SIG-M5 treated with dmso at 0.1 percent for 504 hours (cell line): ENCODE results near the gene GFY.
"Not testable (repeated sequence)": the region's sequence is repeated elsewhere in the genome, so short reads cannot be mapped to it uniquely, and the experiment has no call there.

Experiments
- DNase-seq: peaks from one replicate; lab custom pipeline; 2025; ENCODE audit not compliant: unreplicated experiment; lab: John Stamatoyannopoulos, UW

Gene GFY

GRCh38 chr19:49443366-49444099 is 18.3 kb downstream of the GFY start:
- peak; percentile 93 for DNase-seq

- not testable (repeated sequence) for DNase-seq
Observed at GRCh38 chr19:49444100-49444700, 19.0 kb downstream of the GFY start.

DNA sequence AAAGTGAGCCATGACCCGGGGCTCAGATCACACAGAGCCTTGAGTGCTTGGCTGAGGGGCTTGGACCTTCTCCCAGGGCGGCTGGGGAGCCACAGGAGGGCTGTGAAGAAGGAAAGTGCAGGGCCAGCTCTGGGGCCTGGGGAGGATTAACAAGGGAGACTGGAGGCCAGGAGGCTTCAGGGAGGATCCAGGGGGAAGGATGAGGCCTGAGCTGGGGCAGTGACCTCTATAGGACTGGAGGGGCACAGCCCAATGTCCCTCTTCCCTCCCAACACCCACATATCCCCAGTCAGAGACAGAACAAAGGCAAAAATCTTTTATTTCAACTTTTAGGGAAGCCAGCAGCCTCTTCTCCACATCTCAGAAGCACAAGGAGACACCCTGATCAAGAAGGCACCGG is 20.8 kb downstream of the GFY start:
- no peak for DNase-seq

GRCh38 chr19:49447485-49448431 is 22.6 kb downstream of the GFY start:
- no peak for DNase-seq

DNA sequence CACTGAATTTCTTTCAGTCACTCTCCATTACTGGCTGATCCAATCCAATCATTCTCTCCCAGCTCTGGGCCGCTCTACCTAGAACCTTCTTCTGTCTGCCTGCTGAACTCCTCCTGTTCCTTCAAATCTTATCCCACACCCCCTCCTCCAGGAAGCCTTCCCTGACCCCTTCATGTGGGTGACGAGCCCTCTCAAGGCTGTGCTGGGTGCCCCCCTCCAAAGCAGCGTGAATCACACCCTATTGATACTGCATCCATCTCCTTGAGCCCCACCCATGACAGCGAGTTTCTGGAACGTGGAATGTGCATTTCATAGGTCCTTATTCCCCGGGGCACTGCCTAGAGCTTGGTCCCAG is 23.2 kb downstream of the GFY start:
- no peak for DNase-seq

GRCh38 chr19:49450405-49450804 is 25.2 kb downstream of the GFY start:
- DNase-seq: no peak

DNA sequence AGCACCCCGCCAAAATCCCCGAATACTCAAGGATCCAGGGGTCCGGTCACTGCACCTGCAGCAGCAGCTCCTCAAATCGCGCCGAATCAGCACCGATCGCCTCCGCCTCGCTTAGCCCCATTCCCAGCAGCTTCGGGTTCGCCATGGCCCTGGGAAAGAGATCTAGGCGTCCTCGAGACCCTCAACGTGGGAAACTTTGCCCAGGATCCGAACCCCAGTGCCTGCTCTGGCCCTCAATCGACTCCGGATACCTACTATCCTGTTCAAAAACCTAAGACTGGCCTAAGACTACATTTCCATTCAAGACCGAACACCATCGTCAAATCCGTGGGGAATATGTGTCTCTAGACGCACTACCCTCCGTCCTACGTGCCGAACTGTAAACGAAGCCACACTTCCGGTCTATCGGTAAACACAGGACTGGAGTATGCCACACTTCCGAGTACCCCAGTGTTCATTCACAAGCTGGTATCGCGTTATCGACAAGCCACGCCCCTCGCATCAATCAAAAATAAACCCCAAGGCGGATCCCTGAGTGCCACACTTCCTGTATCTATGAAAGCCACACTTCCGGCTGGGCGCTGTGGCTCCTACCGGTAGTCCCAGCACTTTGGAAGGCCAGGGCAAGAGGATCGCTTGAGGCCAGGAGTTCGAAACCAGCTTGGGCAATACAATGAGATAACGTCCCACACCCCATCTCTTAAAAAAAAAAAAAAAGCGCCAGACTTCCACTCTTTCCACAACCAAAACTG is 26.4 kb downstream of the GFY start, which contains the start of gene PIH1D1:
Gene PIH1D1, minus strand, starts transcription at position 385 of the 752 bp plus-strand sequence. Its CDS starts 240 bp downstream, at position 145.
- DNase-seq: peak; percentile 100

- DNase-seq: peak; percentile 95
Observed at GRCh38 chr19:49453013-49453756, 28.0 kb downstream of the GFY start, which contains the start of gene ALDH16A1. Gene ALDH16A1 (plus strand): TSS chr19:49453225. CDS start chr19:49453332, 107 bp downstream.

GRCh38 chr19:49453757-49454240 is 28.6 kb downstream of the GFY start:
- no peak for DNase-seq

DNA sequence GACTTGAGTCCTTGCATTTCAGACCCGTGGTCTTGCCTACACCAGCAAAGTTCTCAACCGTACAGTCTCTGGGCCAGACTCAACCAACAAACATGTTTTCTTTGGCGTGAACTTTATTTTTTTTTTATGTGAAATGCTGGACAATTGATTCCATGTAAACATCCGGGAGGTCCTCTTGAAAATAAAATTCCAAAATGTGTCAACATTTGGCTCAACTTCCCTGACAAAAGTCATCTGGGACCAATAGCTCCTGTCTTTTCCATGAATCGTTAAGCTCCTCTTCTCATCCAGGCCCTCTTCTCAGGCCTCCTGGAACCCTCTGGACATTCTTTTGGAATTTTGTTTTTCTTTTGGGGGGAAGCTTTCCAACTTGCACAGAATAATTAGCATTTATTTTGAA is 30.6 kb downstream of the GFY start:
- DNase-seq: no peak

- DNase-seq: no peak
Observed at GRCh38 chr19:49456326-49456725, 31.1 kb downstream of the GFY start.

- DNase-seq: no peak
Observed at GRCh38 chr19:49458567-49458903, 33.3 kb downstream of the GFY start.

DNA sequence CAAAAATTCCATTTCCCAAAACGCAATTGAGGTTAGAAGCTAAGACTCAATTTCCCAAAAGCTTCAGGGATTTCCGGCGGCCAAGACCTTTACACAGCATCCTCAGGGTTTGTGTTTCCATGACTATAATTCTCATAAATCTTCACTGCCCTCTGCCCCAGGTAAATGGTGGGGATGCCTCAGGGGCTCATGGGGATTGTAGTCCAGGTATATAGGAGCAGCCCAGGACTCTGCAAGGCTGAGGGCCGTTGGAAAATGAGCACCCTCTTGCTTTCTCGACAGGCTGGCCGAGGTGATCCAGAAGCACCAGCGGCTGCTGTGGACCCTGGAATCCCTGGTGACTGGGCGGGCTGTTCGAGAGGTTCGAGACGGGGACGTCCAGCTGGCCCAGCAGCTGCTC is 34.2 kb downstream of the GFY start:
- no peak for DNase-seq

- not testable (repeated sequence) for DNase-seq
Observed at GRCh38 chr19:49461130-49461529, 35.9 kb downstream of the GFY start.

GRCh38 chr19:49461656-49462055 is 36.5 kb downstream of the GFY start:
- no peak for DNase-seq

GRCh38 chr19:49462492-49462891 is 37.3 kb downstream of the GFY start:
- no peak for DNase-seq

- no peak for DNase-seq
Observed at GRCh38 chr19:49463960-49464740, 39.0 kb downstream of the GFY start.

GRCh38 chr19:49465371-49465770 is 40.2 kb downstream of the GFY start:
- no peak for DNase-seq

DNA sequence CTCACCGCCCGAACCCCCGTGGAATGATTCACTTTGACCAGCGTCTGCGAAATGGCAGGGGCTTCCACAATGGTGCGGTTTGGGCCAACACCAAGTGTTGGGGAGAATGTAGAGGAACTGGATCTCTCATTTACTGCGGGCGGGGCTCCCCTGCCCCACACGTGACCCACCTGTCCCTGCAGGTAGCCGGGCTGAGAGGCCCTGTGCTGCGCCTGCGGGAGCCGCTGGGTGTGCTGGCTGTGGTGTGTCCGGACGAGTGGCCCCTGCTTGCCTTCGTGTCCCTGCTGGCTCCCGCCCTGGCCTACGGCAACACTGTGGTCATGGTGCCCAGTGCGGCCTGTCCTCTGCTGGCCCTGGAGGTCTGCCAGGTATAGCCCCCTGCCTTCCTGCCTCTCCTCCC is 43.0 kb downstream of the GFY start:
- DNase-seq: no peak
